M059J (cell line): Measurements from ENCODE around the gene SLC9A3. TPM values are rescaled to one million over a fixed set of nuclear protein-coding genes. Genes with fewer than 3 reads are reported as not detected.

Source experiments
- DNase-seq: peaks from one replicate; pipeline ENCODE4 v3.0.0-alpha.2; 2012; ENCODE audit warnings: low read depth
- total RNA-seq: library from RNA; depleted of rRNA; stranded (reverse); fragments of >200 nt; shearing (Covaris generic); gene quantifications from 2 replicates; pipeline ENCODE4 v1.2.3, GENCODE V29; 2014

Gene SLC9A3
- total RNA-seq, 1 experiment from 2014 or later: 3.0 TPM

GRCh38 chr5:462051-462481 lies 62.2 kb downstream of the SLC9A3 start:
- no peak for DNase-seq

GRCh38 chr5:460273-460625 lies 64.0 kb downstream of the SLC9A3 start:
- DNase-seq: no peak

DNA sequence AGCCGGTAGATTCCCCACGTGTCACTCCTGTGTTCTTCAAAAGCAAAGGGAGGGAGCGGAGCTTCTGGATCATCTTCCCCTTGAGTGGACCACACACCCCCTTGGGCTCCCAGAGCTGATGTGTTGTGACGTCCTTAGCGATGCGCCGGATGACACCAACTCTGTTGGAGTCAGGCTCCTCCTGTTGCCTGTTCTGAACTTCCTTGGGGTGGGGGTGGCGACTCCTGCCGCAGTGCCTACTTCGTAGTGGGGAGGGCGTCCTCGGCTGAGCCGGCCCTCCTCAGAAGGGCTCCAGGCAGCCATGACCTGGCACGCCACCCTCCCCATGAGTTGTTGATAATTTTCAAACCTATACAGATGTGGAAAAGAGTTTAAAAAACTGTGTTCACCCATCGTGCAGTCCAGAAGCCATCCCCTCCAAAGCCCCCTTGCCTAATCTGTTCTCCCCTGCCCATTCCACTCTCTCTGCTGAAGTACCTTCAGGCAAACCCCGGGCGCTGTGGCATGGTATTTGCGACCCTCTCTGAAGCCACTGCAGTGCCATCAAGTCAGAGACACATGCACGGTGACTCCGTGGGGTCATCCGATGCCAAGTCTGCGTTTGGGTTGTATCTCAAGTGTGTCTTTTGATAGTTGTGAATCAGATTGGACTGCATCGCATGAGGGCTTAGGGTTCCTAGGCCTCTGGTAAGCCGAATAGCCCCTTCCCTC lies 64.5 kb downstream of the SLC9A3 start:
- DNase-seq: no peak

GRCh38 chr5:458547-459353 lies 65.5 kb downstream of the SLC9A3 start:
- DNase-seq: peak; percentile 93

DNA sequence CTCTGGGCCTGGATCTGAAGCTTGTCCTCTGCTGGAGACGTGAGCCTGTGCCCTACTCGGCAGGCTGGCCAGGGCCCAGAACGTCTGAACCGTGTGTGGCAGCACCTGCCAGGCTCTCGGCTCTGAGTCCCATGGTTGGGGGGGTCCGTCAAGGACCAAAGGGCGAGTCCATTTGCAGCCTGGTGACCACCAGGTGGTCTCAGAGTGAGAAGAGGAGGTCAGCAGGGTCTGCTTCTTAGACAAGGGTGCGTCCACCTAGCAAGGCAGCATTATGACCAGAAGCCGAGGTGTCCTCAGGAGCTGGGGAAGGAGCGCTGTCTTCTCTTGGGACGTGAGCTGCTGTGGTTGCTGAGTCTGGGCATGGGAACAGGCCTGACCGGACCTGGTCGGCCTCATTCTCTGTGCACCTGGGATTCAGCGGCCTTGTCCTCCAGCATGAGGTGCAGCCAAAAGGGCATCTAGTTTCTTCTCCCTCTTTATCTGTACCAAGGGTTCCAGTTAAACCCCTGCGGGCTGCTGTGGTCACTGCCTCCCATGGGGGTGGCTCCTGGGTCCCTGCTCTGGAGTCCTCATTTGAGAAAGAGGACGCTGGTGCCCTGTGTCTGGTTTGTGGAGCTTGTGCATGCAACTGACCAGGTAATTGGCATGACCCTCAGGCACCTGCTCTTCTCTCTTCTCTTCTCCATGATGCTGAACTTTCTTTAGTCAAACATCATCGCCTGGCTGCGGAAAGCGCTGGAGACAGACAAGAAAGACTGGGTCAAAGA lies 66.9 kb downstream of the SLC9A3 start:
- no peak for DNase-seq

- no peak for DNase-seq
Observed at GRCh38 chr5:456351-457194, 67.7 kb downstream of the SLC9A3 start.

GRCh38 chr5:455806-456205 lies 68.4 kb downstream of the SLC9A3 start:
- DNase-seq: no peak

DNA sequence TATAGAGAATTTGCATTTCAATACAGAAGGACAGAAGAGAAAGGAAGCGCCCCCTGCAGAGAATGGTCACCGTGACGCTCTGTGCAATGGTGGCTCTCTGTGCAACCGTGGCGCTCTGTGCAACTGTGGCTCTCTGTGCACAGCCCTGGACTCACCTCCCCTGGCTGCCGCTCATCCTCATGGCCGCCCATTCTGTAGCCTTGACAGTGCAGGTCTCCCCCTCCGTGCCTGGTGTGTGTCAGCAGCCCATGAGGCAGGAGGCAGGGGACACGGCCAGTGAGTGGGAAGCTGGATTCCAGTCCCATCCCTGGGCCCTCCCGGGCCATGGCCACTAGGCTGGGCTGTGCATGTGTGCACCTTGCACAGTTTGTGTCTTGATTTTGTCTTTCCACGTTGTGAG lies 69.3 kb downstream of the SLC9A3 start:
- no peak for DNase-seq

GRCh38 chr5:453725-454481 lies 70.3 kb downstream of the SLC9A3 start:
- DNase-seq: no peak

- DNase-seq: peak; percentile 25
Observed at GRCh38 chr5:452978-453710, 71.1 kb downstream of the SLC9A3 start.

DNA sequence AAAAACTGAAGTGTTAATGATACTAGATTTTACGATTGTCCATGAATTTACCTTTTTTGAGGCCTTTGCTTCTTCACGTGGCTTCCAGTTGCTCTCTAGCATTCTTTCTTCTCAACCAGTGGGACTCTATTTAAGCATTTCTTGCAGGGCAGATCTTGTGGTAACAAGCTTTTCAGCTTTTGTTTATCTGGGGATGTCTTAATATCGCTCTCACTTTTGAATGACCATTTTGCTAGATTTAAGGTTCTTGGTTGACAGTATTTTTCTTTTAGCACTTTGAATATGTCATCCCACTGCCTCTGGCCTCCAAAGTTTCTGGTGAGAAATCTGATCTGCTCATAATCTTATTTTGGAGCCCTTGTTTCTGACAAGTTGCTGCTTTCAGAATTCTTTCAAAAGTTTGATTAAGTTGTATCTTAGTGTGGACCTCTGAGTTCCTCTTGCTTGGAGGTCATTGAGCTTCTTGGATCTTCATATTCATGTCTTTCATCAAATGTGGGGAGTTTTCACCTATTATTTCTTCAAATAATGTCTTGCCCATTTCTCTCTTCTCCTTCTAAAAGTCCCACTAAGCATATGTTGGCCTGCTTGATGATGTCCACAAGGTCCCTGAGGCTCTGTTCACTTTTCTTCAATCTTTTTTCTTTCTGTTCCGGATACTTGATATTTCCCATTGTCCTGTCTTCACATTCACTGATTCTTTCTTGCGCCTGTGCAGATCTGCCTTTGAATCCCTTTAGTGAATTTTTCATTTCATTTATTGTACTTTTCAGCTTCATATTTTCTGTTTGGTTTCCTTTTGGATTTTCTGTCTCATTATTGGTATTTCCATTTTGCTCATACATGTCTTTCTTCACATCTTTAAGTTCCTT lies 72.4 kb downstream of the SLC9A3 start:
- no peak for DNase-seq

GRCh38 chr5:449151-449550 lies 75.1 kb downstream of the SLC9A3 start:
- DNase-seq: no peak

DNA sequence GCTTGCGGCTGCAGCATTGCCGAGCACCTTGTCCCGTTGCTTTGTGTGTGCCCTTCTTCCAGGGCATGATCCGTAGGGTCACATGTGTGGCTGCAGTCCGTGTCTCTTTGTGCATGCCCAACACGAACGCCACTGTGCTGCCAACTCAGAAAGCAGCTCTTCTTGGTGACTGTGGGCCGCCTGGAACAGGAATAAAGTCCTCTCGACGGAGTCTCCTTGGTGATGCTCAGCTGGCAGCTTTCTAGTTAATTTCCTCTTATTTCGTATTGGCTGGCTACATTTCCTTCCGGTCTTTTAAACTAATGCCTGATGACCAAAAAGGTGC lies 75.5 kb downstream of the SLC9A3 start:
- no peak for DNase-seq

GRCh38 chr5:448061-448765 lies 76.0 kb downstream of the SLC9A3 start:
- no peak for DNase-seq

DNA sequence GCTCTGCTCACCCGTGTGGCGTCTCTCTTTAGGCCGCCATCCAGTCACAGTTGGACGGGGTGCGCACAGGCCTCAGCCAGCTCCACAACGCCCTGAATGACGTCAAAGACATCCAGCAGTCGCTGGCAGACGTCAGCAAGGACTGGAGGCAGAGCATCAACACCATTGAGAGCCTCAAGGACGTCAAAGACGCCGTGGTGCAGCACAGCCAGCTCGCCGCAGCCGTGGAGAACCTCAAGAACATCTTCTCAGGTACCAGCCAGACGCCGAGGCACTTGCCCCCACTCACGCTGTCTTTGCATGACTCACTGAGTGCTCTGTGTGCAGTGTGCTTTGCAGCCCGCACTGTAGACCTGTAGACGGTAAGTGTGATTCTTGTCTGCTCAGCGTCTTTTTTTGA lies 76.7 kb downstream of the SLC9A3 start:
- DNase-seq: no peak

- DNase-seq: peak; percentile 43
Observed at GRCh38 chr5:446883-447263, 77.4 kb downstream of the SLC9A3 start.

- DNase-seq: peak; percentile 47
Observed at GRCh38 chr5:446066-446882, 78.0 kb downstream of the SLC9A3 start.

GRCh38 chr5:445591-445990 lies 78.7 kb downstream of the SLC9A3 start:
- DNase-seq: no peak
